GM12874 (cell line): ENCODE data around the gene SLC25A13.
A peak's percentile ranks its signal among the peaks of the same experiment; 100 is the strongest.

Experiments used
- CTCF ChIP-seq: IDR thresholded peaks from 2 replicates; pipeline ENCODE4 v1.5.1; 2011; ENCODE audit warnings: low read depth, mild to moderate bottlenecking, control low read depth, low read length, moderate library complexity; ENCODE audit not compliant: insufficient read depth

Gene SLC25A13

DNA sequence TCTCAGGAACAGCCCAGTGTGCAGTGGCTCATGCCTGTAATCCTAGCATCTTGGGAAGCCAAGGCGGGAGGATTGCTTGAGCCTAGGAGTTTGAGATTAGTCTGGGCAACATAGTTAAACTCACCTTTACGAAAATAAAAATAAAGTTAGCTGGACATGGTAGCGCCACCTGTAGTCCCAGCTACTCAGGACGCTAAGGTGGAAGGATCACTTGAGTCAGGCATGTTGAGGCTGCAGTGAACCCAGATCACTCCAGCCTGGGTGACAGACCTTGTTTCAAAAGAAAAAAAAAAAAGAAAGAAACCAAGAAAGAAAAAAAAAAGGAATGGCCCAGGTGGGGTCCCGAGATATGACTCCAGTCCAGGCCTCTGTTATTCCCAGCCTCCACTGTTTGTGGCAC, 96.6 kb downstream of the SLC25A13 start:
- no peak for TF ChIP-seq CTCF

DNA sequence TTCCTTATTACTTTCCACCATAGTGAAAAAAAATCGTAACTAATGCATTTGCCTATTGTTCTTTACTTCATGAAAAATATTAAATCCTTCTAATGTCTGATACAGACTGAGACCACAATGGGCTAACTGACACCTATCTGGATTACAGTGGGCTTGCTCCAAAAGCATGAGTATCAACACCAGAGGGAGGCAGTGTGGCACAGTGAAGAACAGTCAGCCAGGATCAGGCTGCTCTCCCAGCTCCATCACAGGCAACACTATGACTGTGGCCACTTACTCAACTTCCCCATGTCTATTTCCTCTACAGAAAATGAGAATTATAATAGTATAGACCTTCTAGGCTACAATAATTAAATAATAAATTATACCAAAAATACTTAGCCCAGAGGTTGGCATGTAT, 97.2 kb downstream of the SLC25A13 start:
- TF ChIP-seq CTCF: 0 out of 2 replicates have a peak, but pooled peaks have one; percentile 7

DNA sequence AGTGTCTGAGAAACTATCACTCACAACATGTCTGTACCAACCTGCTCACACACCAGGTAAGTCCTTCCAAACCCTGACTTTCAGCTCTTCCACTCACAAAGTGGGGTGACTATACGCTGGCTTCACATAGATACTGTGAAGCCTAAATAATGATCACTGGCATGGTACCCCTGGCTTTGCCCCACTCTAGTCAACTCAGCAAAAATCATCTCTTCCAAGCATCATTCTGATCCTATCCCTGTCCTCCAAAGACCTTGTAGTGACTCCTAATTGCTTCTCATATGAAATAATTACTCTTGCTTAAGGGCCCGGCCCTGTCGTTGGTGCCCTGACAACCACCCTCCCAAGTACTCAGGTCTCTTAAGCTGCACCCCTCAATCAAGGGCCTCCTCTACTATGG, 97.8 kb downstream of the SLC25A13 start:
- no peak for TF ChIP-seq CTCF

GRCh38 chr7:96221888-96222287, 100.0 kb downstream of the SLC25A13 start:
- TF ChIP-seq CTCF: no peak

DNA sequence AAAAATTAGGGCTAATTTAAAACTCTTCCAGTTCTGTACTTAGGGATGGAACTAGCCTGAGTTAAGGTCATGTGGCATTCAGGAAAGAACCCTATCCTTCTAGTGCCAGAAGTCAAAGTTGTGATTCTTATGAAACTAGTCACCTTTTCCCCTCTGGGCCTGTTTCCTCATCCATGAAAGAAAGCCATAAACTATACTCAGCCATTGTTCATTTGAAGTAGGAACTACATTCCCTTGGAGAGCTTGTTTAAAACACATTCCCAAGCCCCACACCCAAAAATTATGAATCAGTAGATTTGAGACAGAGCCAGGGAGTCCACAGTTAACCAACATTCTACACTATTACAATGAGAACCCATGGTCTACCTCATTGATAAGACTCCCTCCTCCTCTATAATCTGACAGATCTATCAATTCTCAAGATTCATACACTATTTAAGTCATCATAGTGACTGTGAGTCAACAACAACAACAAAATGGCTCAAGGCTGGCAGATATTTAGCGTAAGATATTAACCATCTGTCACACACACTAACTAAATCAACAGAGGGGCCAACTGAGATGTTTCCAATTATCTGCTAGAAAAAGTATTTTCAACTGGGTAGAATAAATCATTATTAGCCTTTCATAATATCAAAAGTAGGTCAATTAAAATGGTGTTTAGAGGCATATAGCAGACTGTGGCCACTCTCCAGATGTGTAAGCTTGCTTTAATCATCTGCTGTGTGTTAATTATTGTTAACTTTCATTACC, 102.3 kb downstream of the SLC25A13 start:
- TF ChIP-seq CTCF: no peak

GRCh38 chr7:96218664-96219243, 103.1 kb downstream of the SLC25A13 start:
- no peak for TF ChIP-seq CTCF

DNA sequence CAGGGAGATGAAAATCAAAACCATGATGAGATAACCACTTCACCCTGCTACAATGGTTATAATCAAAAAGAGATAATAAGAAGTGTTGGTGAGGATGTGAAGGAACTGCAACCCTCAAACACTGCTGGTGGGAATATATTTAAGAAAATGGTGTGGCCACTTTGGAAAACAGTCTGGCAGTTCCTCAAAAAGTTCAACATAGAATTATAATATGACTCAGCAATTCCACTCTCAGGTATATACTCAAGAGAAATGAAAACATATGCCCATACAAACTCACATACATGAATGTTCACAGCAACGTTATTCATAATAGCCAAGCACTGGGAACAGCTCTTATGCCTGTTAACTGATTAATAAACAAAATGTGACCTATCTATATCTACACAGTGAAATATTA, 104.8 kb downstream of the SLC25A13 start:
- TF ChIP-seq CTCF: no peak
